GM23338 (cell line): ENCODE results near the gene CENPX. TPM values are rescaled to one million over a fixed set of nuclear protein-coding genes. Genes with fewer than 3 reads are reported as not detected.
A peak's percentile ranks its signal among the peaks of the same experiment; 100 is the strongest.

ENCODE experiments used
- ATAC-seq: fragments of 200-7000 bp; cut with Tn5 transposase; 3 replicates; pipeline ENCODE4 v1.9.1; 2020
- DNase-seq: peaks from one replicate; pipeline ENCODE4 v3.0.0-alpha.2; 2015; ENCODE audit warnings: low spot score
- H2AFZ ChIP-seq: fragments of 200-600 bp; sonication (generic); 2 replicates; pipeline ENCODE4 v1.8.0; 2016; ENCODE audit warnings: antibody characterized with exemption, mild to moderate bottlenecking, moderate library complexity
- H3F3A ChIP-seq: fragments of 200-600 bp; sonication (generic); replicated peaks from 2 replicates; pipeline ENCODE4 v1.8.0; 2017; ENCODE audit warnings: antibody characterized with exemption, mixed run types, low read depth
- H3K27ac ChIP-seq: fragments of 200-600 bp; sonication (generic); 2 replicates; pipeline ENCODE4 v1.6.1; 2016; ENCODE audit warnings: low read depth
- H3K27me3 ChIP-seq: fragments of 200-600 bp; sonication (generic); 2 replicates; pipeline ENCODE4 v1.8.0; 2016; ENCODE audit warnings: mild to moderate bottlenecking, mixed run types, moderate library complexity; ENCODE audit not compliant: insufficient read depth
- H3K36me3 ChIP-seq: fragments of 200-600 bp; sonication (generic); 2 replicates; pipeline ENCODE4 v1.8.0; 2016; ENCODE audit warnings: mild to moderate bottlenecking; ENCODE audit not compliant: insufficient read depth
- H3K4me1 ChIP-seq: fragments of 200-600 bp; sonication (generic); 2 replicates; pipeline ENCODE4 v1.8.0; 2016; ENCODE audit warnings: mild to moderate bottlenecking, moderate library complexity; ENCODE audit not compliant: insufficient read depth
- H3K4me2 ChIP-seq: fragments of 200-600 bp; sonication (generic); 2 replicates; pipeline ENCODE4 v1.7.1; 2017; ENCODE audit warnings: mixed run types
- H3K4me3 ChIP-seq: fragments of 200-600 bp; sonication (generic); 2 replicates; pipeline ENCODE4 v1.6.1; 2016; ENCODE audit warnings: mixed run types
- H3K79me2 ChIP-seq: fragments of 200-600 bp; sonication (generic); replicated peaks from 2 replicates; pipeline ENCODE4 v1.8.0; 2017; ENCODE audit warnings: mild to moderate bottlenecking; ENCODE audit not compliant: insufficient read depth
- H3K9me2 ChIP-seq: fragments of 200-600 bp; sonication (generic); 2 replicates; pipeline ENCODE4 v1.8.0; 2017; ENCODE audit not compliant: insufficient read depth
- H4K20me1 ChIP-seq: fragments of 200-600 bp; sonication (generic); replicated peaks from 2 replicates; pipeline ENCODE4 v1.8.0; 2017; ENCODE audit warnings: mild to moderate bottlenecking; ENCODE audit not compliant: insufficient read depth
- H3K27ac Mint-ChIP-seq: 2 replicates; pipeline ENCODE4 v1.8.0; 2020; ENCODE audit warnings: inconsistent platforms, mild to moderate bottlenecking, moderate library complexity, mixed read lengths
- H3K27me3 Mint-ChIP-seq: 3 replicates; pipeline ENCODE4 v1.8.0; 2022; ENCODE audit warnings: low read depth, mild to moderate bottlenecking, moderate library complexity, mixed read lengths, inconsistent platforms; ENCODE audit not compliant: insufficient read depth, poor library complexity
- H3K36me3 Mint-ChIP-seq: 3 replicates; pipeline ENCODE4 v1.8.0; 2021; ENCODE audit warnings: low read depth, mild to moderate bottlenecking, inconsistent platforms, moderate library complexity, mixed read lengths
- H3K4me1 Mint-ChIP-seq: 3 replicates; pipeline ENCODE4 v1.8.0; 2020; ENCODE audit warnings: mild to moderate bottlenecking, inconsistent platforms, mixed read lengths
- H3K4me3 Mint-ChIP-seq: 3 replicates; pipeline ENCODE4 v1.8.0; 2021; ENCODE audit warnings: moderate library complexity, mild to moderate bottlenecking, inconsistent platforms, mixed read lengths
- H3K9me3 Mint-ChIP-seq: 3 replicates; pipeline ENCODE4 v1.8.0; 2020; ENCODE audit warnings: moderate library complexity, mild to moderate bottlenecking, inconsistent platforms, mixed read lengths
- CREB1 ChIP-seq: fragments of 250-450 bp; sonication (Bioruptor Pico); IDR thresholded peaks from 2 replicates; pipeline ENCODE4 v1.5.0; 2020; ENCODE audit warnings: low read depth, mild to moderate bottlenecking, moderate library complexity
- CTCF ChIP-seq, 2 experiments: fragments of 200-600 bp in 1 of 2; sonication (generic) in 1 of 2; conservative IDR thresholded peaks; 2 replicates each; pipeline versions ENCODE4 v1.5.1 to v1.6.1; 2016 to 2017; ENCODE audit warnings: antibody characterized with exemption in 2 of 2, low read depth in 2 of 2, mild to moderate bottlenecking in 2 of 2, moderate library complexity in 1 of 2
- EZH2 ChIP-seq: fragments of 200-600 bp; sonication (generic); IDR thresholded peaks from one replicate; pipeline ENCODE4 v1.8.0; 2017; ENCODE audit warnings: antibody characterized with exemption, mild to moderate bottlenecking, low read depth; ENCODE audit not compliant: unreplicated experiment
- EZH2phosphoT487 ChIP-seq: fragments of 200-600 bp; sonication (generic); IDR thresholded peaks from one replicate; pipeline ENCODE4 v1.8.1; 2018; ENCODE audit warnings: antibody characterized with exemption; ENCODE audit not compliant: unreplicated experiment
- POLR2AphosphoS5 ChIP-seq: IDR thresholded peaks from 2 replicates; pipeline ENCODE4 v1.6.1; 2016; ENCODE audit warnings: antibody characterized with exemption, low read depth
- REST ChIP-seq: IDR thresholded peaks from one replicate; pipeline ENCODE4 v1.6.1; 2018; ENCODE audit warnings: antibody characterized with exemption; ENCODE audit not compliant: unreplicated experiment
- ZNF114 ChIP-seq: fragments of 250-450 bp; sonication (Bioruptor Pico); IDR thresholded peaks from 2 replicates; pipeline ENCODE4 v1.5.0; 2020; ENCODE audit warnings: mild to moderate bottlenecking, moderate library complexity
- polyA plus RNA-seq: library from polyadenylated mRNA; unstranded; fragments of >200 nt; fragmentation: Nextera tagmentation; extraction: Ambion mirVana; gene quantifications from 2 replicates; pipeline ENCODE4 v1.2.1, GENCODE V29; 2016
- total RNA-seq: library from RNA; depleted of rRNA; stranded (reverse); fragments of >200 nt; shearing (Covaris generic); gene quantifications from 2 replicates; pipeline ENCODE4 v1.2.3, GENCODE V29; 2014

Gene CENPX
- total and polyA plus RNA-seq, 2 experiments from 2014 or later, result 114 to 157 TPM

DNA sequence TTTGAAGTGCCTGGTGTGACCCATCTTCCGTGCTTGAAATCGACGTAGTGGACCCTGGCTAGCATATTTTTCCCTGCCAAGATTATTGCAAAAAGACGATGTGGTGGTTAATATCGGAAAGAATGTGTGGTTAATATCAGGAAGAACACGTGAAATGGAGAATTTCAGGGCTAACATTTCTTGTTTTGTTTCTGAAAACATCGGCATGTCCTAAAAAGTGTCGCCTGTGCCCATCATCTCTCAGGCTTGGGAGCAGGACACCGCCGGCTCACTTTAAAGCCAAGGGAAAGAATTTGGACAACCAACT, 15.2 kb upstream of the CENPX start (continued):
- no peak for TF ChIP-seq REST
- no peak for TF ChIP-seq CTCF (conservative IDR thresholded peaks at IDR 0.05; ENCODE audit: low read depth in 2 of 2)
- no peak for TF ChIP-seq EZH2phosphoT487
- no peak for TF ChIP-seq ZNF114 (CRISPR knock-in tag)

GRCh38 chr17:82037092-82037888, 14.6 kb upstream of the CENPX start, which contains the start of gene DCXR:
Gene DCXR, minus strand, starts transcription at chr17:82037697. Its CDS starts 15 bp downstream, at chr17:82037682.
- H4K20me1 ChIP-seq, result no peaks in the 10 kb centered on the region; the same call in 1 of the 2 replicates
- peaks cover 11% of the 10 kb centered on the region for H3F3A ChIP-seq
- no peaks in the 10 kb centered on the region; the same call in 2 of the 3 replicates for H3K9me3 Mint-ChIP-seq
- H3K9me2 ChIP-seq, result no peaks in the 10 kb centered on the region
- H3K4me3 ChIP-seq, result peak within 1 kb of the TSS; percentile 81
- H3K36me3 ChIP-seq, result no peaks in the 10 kb centered on the region
- peaks cover 3% of the 10 kb centered on the region; the same call in 2 of the 3 replicates for H3K36me3 Mint-ChIP-seq
- H3K4me1 Mint-ChIP-seq, result peaks cover 29% of the 10 kb centered on the region
- H3K4me3 Mint-ChIP-seq, result peak within 1 kb of the TSS; percentile 75
- DNase-seq (peak; percentile 99), ATAC-seq (peak; percentile 86)
- H3K27me3 Mint-ChIP-seq, result peaks cover 14% of the 10 kb centered on the region
- no peaks in the 10 kb centered on the region for H3K27me3 ChIP-seq
- H3K79me2 ChIP-seq, result peaks cover 7% of the 10 kb centered on the region; the same call in 1 of the 2 replicates
- H3K4me1 ChIP-seq, result peaks cover 9% of the 10 kb centered on the region; the same call in 1 of the 2 replicates
- H3K4me2 ChIP-seq, result peak within 1 kb of the TSS; percentile 95
- no peak for TF ChIP-seq EZH2
- no peak for TF ChIP-seq CREB1
- peak; percentile 58 to 80 for TF ChIP-seq CTCF (conservative IDR thresholded peaks at IDR 0.05; ENCODE audit: low read depth in 2 of 2)
- TF ChIP-seq POLR2AphosphoS5, result peak; percentile 98
- H3K27ac Mint-ChIP-seq, result peak within 1 kb of the TSS; percentile 93
- H3K27ac ChIP-seq, result peak within 1 kb of the TSS; percentile 78; the same call in 1 of the 2 replicates
- H2AFZ ChIP-seq, result peak within 1 kb of the TSS; percentile 34; the same call in 1 of the 2 replicates
